ENCODE measurements around the gene CLCN4. TPM values are rescaled to one million over a fixed set of nuclear protein-coding genes. Genes with fewer than 3 reads are reported as not detected.

The CLCN4 gene
- total RNA-seq, 1 experiment from 2014 or later, result 6.9 TPM

- Histone ChIP-seq H3K27ac (ENCODE audit: insufficient read length, low read depth, low read length) (no peak overlapping the region), H2BK120ac (ENCODE audit: low read depth, low read length, poor library complexity, severe bottlenecking) (no peak overlapping the region), H3K9ac (ENCODE audit: extremely low read depth, insufficient read length, low read length) (no peak overlapping the region), H3T11ph (ENCODE audit: low read length) (no peak overlapping the region), H3K14ac (ENCODE audit: insufficient read depth, low read length) (no peak overlapping the region), H3K27me3 (ENCODE audit: insufficient read depth, low read length) (no peaks in the 10 kb centered on the region), H4K20me1 (ENCODE audit: control insufficient read depth, insufficient read depth, insufficient read length) (no peaks in the 10 kb centered on the region), H3K18ac (ENCODE audit: insufficient read length, low read depth, low read length) (no peak overlapping the region), H3K79me1 (ENCODE audit: insufficient read depth, low read depth, low read length, poor library complexity, severe bottlenecking) (no peaks in the 10 kb centered on the region), H3K23ac (ENCODE audit: insufficient read length, low read depth, low read length) (no peak overlapping the region), H4K8ac (replicated peaks; ENCODE audit: insufficient read length, low read depth, low read length) (no peak overlapping the region), H2AFZ (ENCODE audit: low read length) (no peak overlapping the region), H4K5ac (ENCODE audit: insufficient read length, low read depth, low read length) (no peak overlapping the region), H2BK12ac (ENCODE audit: insufficient read length, low read depth, low read length) (no peak overlapping the region), H2AK5ac (ENCODE audit: insufficient read length, low read length) (no peak overlapping the region), H4K91ac (ENCODE audit: insufficient read length, low read depth, low read length) (no peak overlapping the region), H3K56ac (ENCODE audit: insufficient read length, low read depth, low read length) (no peak overlapping the region), H3K9me3 (ENCODE audit: control insufficient read depth, low read depth, low read length) (no peaks in the 10 kb centered on the region), H3K4me1 (ENCODE audit: insufficient read depth, low read length) (no peaks in the 10 kb centered on the region; the same call in 1 of the 2 replicates), H2BK15ac (ENCODE audit: low read depth, low read length) (no peak overlapping the region), H2BK20ac (ENCODE audit: low read depth, low read length, poor library complexity, severe bottlenecking) (no peak overlapping the region), H3K79me2 (ENCODE audit: insufficient read depth, low read length) (no peaks in the 10 kb centered on the region), H3K23me2 (ENCODE audit: insufficient read length, low read depth, low read length, poor library complexity, severe bottlenecking) (no peaks in the 10 kb centered on the region), H3K4me2 (ENCODE audit: insufficient read depth, insufficient read length, low read length) (no peak overlapping the region), H2BK5ac (ENCODE audit: insufficient read length, low read length) (no peak overlapping the region), H3K4ac (ENCODE audit: low read depth, low read length) (no peak overlapping the region)
- TF ChIP-seq CTCF (conservative IDR thresholded peaks at IDR 0.05), result no peak
- no peak overlapping the region for H3K27ac Mint-ChIP-seq
- H3K9me3 Mint-ChIP-seq, result peaks cover 46 to 56% of the 10 kb centered on the region in 2 experiments
- H3K27me3 Mint-ChIP-seq (ENCODE audit: low read depth), result no peaks in the 10 kb centered on the region
- peak overlapping the region in 1 of 2 experiments; percentile 4; a peak in 1 of 5 replicates for H3K4me3 Mint-ChIP-seq
- no peak for DNase-seq
- peaks cover 0 to 11% (median 4%) of the 10 kb centered on the region in 3 experiments; a peak in 5 of 7 replicates for H3K36me3 Mint-ChIP-seq (ENCODE audit: insufficient read depth in 1 of 3, low read depth in 3 of 3)
- H3K4me1 Mint-ChIP-seq, result peaks cover 13 to 27% of the 10 kb centered on the region in 2 experiments
- no CpG with 5 or more reads among the region's 3 CpGs for WGBS (ENCODE audit: extremely low coverage, insufficient read length, low lambda C conversion rate)
Measured at GRCh38 chrX:10157543-10157942, 768 bp downstream of the CLCN4 start.
